Lower lobe of right lung (tissue), 2 donors: ENCODE data around the gene CCND1. TPM values are rescaled to one million over a fixed set of nuclear protein-coding genes. Genes with fewer than 3 reads are reported as not detected.
"Not testable (repeated sequence)": the region's sequence is repeated elsewhere in the genome, so short reads cannot be mapped to it uniquely, and the experiment has no call there.

ENCODE experiments used
- ATAC-seq, 2 donors: fragments of 200-7000 bp; cut with Tn5 transposase; one replicate each; pipeline ENCODE4 v1.9.1; 2020 to 2022; ENCODE audit warnings: mild to moderate bottlenecking in 2 of 2, moderate library complexity in 2 of 2
- DNase-seq: peaks from one replicate; pipeline ENCODE4 v3.0.0-alpha.2; 2020
- H3K27ac ChIP-seq: fragments of 200-600 bp; one replicate; pipeline ENCODE4 v1.8.0; 2022
- H3K27me3 ChIP-seq: fragments of 200-600 bp; one replicate; pipeline ENCODE4 v1.8.0; 2022; ENCODE audit warnings: low read depth
- H3K36me3 ChIP-seq: fragments of 200-600 bp; one replicate; pipeline ENCODE4 v1.8.0; 2022; ENCODE audit warnings: mild to moderate bottlenecking
- H3K4me1 ChIP-seq: fragments of 200-600 bp; one replicate; pipeline ENCODE4 v1.8.0; 2022
- H3K4me3 ChIP-seq: fragments of 200-600 bp; one replicate; pipeline ENCODE4 v1.8.0; 2022; ENCODE audit warnings: mild to moderate bottlenecking
- H3K9me3 ChIP-seq: fragments of 200-600 bp; one replicate; pipeline ENCODE4 v1.8.0; 2022
- intact Hi-C: fragments of 100-400 bp; cut with DNase I; formaldehyde crosslinking; loops from one replicate; pipeline ENCODE4 v1.11.0; 2022
- total RNA-seq: library from RNA; stranded (reverse); fragmentation: NEBNext Ultra II Directional; extraction: Animal tissue kit (Norgen Biotek cat#: 25700); gene quantifications from one replicate; pipeline ENCODE4 v1.2.1, GENCODE V29; 2021
- TF ChIP-seq, protein P1 (sequence below): fragments of 200-600 bp; IDR thresholded peaks from one replicate; pipeline ENCODE4 v1.8.0; 2022; ENCODE audit warnings: antibody characterized with exemption, mild to moderate bottlenecking
- donor health status: DM: no; HTN: yes; CAD: no; lungs with severe emphysema.

The CCND1 gene
- total RNA-seq, 1 donor from 2014 or later: 202 TPM

GRCh38 chr11:69620683-69621290 lies 20.2 kb upstream of the CCND1 start:
- DNase-seq (no peak), ATAC-seq (peak; percentile 81 to 89)
- H3K36me3 ChIP-seq: no peaks in the 10 kb centered on the region
- intact Hi-C loops: no loop called here
- no peak overlapping the region for H3K27ac ChIP-seq
- no peak overlapping the region for H3K4me3 ChIP-seq
- H3K4me1 ChIP-seq: no peaks in the 10 kb centered on the region
- TF ChIP-seq, protein P1, sequence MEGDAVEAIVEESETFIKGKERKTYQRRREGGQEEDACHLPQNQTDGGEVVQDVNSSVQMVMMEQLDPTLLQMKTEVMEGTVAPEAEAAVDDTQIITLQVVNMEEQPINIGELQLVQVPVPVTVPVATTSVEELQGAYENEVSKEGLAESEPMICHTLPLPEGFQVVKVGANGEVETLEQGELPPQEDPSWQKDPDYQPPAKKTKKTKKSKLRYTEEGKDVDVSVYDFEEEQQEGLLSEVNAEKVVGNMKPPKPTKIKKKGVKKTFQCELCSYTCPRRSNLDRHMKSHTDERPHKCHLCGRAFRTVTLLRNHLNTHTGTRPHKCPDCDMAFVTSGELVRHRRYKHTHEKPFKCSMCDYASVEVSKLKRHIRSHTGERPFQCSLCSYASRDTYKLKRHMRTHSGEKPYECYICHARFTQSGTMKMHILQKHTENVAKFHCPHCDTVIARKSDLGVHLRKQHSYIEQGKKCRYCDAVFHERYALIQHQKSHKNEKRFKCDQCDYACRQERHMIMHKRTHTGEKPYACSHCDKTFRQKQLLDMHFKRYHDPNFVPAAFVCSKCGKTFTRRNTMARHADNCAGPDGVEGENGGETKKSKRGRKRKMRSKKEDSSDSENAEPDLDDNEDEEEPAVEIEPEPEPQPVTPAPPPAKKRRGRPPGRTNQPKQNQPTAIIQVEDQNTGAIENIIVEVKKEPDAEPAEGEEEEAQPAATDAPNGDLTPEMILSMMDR: no peak
- no peaks in the 10 kb centered on the region for H3K27me3 ChIP-seq
- no peaks in the 10 kb centered on the region for H3K9me3 ChIP-seq

GRCh38 chr11:69622097-69622681 lies 18.8 kb upstream of the CCND1 start:
- H3K27me3 ChIP-seq, H3K4me1 ChIP-seq, H3K27ac ChIP-seq, DNase-seq, H3K36me3 ChIP-seq, H3K9me3 ChIP-seq, intact Hi-C loops, H3K4me3 ChIP-seq: not testable (repeated sequence)
- ATAC-seq: peak in 1 of 2 donors; percentile 68

- Histone ChIP-seq H3K4me3 (no peak overlapping the region), H3K9me3 (no peaks in the 10 kb centered on the region), H3K36me3 (no peaks in the 10 kb centered on the region), H3K4me1 (no peaks in the 10 kb centered on the region), H3K27ac (no peak overlapping the region), H3K27me3 (no peaks in the 10 kb centered on the region)
- no peak for ATAC-seq
- DNase-seq: no peak
- TF ChIP-seq, protein P1: no peak
- intact Hi-C loops: no loop called here
Observed at GRCh38 chr11:69624293-69624692, 16.7 kb upstream of the CCND1 start.

DNA sequence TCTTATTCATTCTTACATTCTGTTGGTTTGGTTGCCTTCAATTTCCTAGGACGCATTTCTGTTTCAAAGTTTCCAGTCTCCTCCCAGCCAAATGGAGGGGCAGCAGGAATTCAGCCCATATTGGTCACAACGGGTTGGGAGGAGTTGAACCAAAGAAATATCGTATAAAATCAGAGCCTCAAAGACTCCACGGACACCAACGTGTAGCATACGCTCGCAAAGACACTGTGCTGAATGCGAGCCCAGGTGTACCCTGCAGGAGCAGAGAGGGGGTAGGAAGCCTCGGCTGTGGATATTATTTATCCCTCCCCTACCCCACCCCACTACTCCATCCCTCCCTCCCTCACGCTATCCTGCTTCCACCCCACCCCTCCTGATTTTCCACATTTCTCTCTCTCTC lies 15.5 kb upstream of the CCND1 start:
- TF ChIP-seq, protein P1: no peak
- H3K36me3 ChIP-seq: no peaks in the 10 kb centered on the region
- H3K9me3 ChIP-seq: peaks cover 4% of the 10 kb centered on the region
- no peak overlapping the region for H3K4me3 ChIP-seq
- no peak for ATAC-seq
- H3K27ac ChIP-seq: no peak overlapping the region
- DNase-seq: no peak
- no peaks in the 10 kb centered on the region for H3K4me1 ChIP-seq
- intact Hi-C loops: no loop called here
- no peaks in the 10 kb centered on the region for H3K27me3 ChIP-seq

- Histone ChIP-seq H3K27me3 (no peaks in the 10 kb centered on the region), H3K9me3 (peaks cover 4% of the 10 kb centered on the region), H3K27ac (no peak overlapping the region), H3K36me3 (no peaks in the 10 kb centered on the region), H3K4me3 (no peak overlapping the region), H3K4me1 (no peaks in the 10 kb centered on the region)
- TF ChIP-seq, protein P1: no peak
- intact Hi-C loops: no loop called here
- DNase-seq (no peak), ATAC-seq (no peak)
Observed at GRCh38 chr11:69627551-69627950, 13.4 kb upstream of the CCND1 start.

DNA sequence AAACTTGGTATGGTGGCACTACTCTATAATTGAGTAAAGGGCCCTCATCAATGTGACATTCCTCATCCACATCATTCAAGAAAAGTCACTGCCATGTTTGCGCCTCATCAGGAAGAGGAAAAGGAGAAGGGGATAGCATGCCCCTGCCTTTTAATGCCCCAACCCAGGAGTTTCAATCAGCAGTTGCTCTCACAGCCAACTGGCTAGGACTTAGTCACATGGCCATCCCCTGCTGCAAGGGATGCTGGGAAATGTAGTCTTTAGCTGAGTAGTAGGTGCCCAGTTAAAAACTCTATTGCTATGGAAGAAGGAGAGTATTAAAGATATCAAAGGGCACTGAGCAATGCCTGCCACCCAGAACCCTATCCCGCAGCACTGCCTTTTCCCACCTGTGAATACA lies 10.9 kb upstream of the CCND1 start:
- Histone ChIP-seq H3K27me3 (no peaks in the 10 kb centered on the region), H3K27ac (no peak overlapping the region), H3K4me3 (no peak overlapping the region), H3K4me1 (no peaks in the 10 kb centered on the region), H3K36me3 (no peaks in the 10 kb centered on the region), H3K9me3 (peaks cover 4% of the 10 kb centered on the region)
- TF ChIP-seq, protein P1: no peak
- ATAC-seq (no peak), DNase-seq (no peak)
- intact Hi-C loops: no loop called here
